NB4 (cell line): ENCODE measurements around the gene FHOD1.

Source experiments
- TF ChIP-seq, protein P1 (sequence below): IDR thresholded peaks from one replicate; pipeline ENCODE4 v1.5.1; 2012; ENCODE audit warnings: low read depth, low read length
- TF ChIP-seq, protein P2 (sequence below): IDR thresholded peaks from 2 replicates; pipeline ENCODE4 v1.6.1; 2011; ENCODE audit warnings: low read depth, low read length

DNA sequence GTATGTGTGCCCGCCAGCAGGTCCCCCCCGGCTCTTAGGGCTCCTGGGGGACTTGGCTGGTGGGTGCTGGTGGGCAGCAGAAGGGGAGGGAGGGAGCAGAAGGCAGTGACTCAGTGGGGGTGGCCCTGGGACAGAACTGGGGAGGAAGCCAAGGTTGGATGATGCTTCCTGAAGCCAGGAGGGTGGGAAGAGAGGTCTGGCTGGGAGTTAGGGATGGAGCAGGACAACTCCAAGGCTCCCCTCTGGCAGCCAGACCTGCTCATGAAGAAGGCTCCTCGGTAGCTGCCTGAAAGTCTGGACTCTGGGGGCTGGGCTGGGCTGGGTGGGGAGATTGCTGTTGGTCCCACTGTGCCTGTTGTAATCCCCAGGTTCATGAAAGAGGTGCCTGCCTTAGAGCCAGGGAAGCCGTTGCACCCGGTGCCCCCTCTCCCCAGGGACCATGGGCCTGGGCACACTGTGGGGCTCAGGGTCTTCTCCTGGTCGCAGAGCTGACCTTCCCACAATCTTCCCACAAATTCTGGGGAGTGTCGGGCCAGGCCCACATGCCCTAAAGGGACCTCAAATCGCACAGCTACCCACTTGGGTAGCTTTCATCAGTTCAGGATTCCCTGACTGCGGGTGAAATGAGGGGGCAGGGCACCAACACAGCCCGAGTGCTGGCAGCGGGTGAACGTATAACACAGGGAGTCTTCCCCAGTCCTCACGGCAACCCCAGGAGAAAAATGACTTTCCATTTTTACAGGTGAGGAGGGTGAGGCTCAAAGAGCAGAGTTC is 30.9 kb upstream of the FHOD1 start:
- TF ChIP-seq, protein P1, sequence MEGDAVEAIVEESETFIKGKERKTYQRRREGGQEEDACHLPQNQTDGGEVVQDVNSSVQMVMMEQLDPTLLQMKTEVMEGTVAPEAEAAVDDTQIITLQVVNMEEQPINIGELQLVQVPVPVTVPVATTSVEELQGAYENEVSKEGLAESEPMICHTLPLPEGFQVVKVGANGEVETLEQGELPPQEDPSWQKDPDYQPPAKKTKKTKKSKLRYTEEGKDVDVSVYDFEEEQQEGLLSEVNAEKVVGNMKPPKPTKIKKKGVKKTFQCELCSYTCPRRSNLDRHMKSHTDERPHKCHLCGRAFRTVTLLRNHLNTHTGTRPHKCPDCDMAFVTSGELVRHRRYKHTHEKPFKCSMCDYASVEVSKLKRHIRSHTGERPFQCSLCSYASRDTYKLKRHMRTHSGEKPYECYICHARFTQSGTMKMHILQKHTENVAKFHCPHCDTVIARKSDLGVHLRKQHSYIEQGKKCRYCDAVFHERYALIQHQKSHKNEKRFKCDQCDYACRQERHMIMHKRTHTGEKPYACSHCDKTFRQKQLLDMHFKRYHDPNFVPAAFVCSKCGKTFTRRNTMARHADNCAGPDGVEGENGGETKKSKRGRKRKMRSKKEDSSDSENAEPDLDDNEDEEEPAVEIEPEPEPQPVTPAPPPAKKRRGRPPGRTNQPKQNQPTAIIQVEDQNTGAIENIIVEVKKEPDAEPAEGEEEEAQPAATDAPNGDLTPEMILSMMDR = no peak
- TF ChIP-seq, protein P2, sequence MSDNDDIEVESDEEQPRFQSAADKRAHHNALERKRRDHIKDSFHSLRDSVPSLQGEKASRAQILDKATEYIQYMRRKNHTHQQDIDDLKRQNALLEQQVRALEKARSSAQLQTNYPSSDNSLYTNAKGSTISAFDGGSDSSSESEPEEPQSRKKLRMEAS = no peak; the same call in 1 of the 2 replicates
